LHCN-M2 (cell line): Measurements from ENCODE around the gene LINGO3. TPM values are rescaled to one million over a fixed set of nuclear protein-coding genes. Genes with fewer than 3 reads are reported as not detected.
"Not testable (repeated sequence)": the region's sequence is repeated elsewhere in the genome, so short reads cannot be mapped to it uniquely, and the experiment has no call there.

Experiments used
- DNase-seq: peaks from one replicate; pipeline ENCODE4 v3.0.0-alpha.2; 2012; ENCODE audit warnings: low read depth
- polyA plus RNA-seq: library from polyadenylated mRNA; unstranded; fragments of >200 nt; gene quantifications from one replicate; pipeline ENCODE4 v1.2.1, GENCODE V29; 2012; ENCODE audit warnings: missing spikeins
- total RNA-seq: library from RNA; depleted of rRNA; stranded (reverse); fragments of >200 nt; gene quantifications from 2 replicates; pipeline ENCODE4 v1.2.3, GENCODE V29; 2014; rRNA removed

LINGO3 gene, protein sequence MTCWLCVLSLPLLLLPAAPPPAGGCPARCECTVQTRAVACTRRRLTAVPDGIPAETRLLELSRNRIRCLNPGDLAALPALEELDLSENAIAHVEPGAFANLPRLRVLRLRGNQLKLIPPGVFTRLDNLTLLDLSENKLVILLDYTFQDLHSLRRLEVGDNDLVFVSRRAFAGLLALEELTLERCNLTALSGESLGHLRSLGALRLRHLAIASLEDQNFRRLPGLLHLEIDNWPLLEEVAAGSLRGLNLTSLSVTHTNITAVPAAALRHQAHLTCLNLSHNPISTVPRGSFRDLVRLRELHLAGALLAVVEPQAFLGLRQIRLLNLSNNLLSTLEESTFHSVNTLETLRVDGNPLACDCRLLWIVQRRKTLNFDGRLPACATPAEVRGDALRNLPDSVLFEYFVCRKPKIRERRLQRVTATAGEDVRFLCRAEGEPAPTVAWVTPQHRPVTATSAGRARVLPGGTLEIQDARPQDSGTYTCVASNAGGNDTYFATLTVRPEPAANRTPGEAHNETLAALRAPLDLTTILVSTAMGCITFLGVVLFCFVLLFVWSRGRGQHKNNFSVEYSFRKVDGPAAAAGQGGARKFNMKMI
- not detected in 2 replicates for total RNA-seq
- not detected for polyA plus RNA-seq

DNA sequence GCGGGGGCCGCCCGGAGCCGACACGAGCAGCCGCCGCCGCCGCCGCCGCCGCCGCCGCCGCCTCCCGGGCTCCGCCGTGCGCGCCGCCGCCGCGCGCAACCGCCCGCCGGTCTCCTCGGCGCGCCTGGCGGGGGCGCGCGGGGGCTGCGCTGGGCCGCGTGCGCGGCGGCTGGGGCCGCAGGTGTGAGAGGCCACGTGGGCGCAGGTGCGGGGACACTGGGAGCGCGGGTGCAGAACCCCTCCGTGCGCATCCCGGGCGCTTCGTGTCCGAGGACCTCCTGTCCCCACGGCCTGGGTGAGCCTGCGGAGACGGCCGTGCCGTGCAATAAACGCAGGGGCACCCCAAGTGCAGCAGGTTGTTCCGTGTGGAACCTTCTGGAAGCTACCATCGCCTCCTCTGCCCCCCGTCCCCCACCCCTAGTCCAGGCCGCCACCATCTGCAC is at the start of gene LINGO3:
Gene LINGO3, minus strand, starts transcription at position 41 of the 443 bp plus-strand sequence. CDS start 16,378 bp downstream, outside the sequence.
- no peak for DNase-seq

DNA sequence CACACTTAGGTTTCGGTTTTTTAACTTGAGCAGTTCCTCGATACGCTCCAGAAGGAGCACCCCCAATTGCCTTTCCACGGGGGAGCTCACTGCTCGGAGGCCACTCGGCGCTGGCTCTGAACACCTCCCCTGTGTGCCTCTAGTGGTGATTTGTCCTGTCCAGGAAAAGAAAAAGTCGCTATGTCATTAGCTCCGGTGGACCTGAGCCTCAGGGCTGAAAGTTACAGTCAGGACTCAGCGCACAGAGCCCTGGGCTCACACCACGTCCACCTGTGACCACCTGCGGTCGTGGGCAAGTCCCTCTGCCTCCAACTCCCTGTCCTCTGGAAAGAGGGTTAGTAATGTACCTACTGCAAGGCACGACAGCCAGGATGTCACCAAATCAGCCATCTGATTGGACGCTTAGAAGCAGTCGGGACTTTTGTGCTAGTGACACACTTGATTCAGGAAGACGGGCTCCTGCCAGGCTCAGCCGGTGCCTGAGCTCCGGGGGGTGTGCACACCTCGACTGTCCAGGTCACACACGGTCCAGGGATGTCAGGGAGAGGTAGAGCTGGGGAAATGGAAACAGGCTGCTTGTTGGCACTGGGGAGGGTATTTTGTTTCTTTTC is 48.2 kb upstream of the LINGO3 start:
- DNase-seq: no peak

DNA sequence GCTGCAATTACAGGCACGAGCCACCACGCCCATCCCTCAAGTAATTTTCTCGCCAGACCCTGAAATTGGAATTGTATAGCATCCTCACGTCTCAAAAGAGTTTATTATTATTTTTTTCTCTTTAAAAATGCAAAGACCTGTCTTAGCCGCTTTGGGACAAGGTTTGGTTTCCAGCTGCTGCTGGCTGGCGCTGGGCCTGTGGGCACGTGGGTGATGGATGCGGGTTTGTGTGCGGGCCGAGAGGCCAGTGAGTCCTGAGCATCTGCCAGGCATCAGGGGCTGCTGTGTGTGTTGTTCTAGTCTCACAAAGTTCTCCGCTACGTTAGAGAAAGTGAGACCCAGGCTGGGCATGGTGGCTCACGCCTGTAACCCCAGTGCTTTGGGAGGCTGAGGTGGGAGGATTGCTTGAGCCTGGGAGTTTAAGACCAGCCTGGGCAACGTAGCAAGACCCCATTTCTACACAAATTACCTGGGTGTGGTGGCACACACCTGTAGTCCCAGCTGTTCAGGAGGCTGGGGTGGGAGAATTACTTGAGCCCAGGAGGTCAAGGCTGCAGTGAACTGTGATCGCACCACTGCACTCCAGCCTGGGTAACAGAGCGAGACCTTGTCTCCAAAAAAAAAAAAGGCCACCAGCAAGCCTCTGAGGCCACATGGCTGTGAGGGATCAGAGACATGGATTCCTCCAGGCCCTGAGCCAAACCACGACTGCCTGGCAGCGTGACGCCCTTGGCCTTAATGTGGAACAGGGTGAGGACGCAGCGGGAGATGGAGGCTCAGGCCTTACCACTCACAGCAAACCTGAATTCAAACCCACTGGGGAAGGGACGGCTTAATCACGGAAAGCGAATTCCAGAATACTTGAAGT is 47.4 kb upstream of the LINGO3 start:
- DNase-seq: no peak

DNA sequence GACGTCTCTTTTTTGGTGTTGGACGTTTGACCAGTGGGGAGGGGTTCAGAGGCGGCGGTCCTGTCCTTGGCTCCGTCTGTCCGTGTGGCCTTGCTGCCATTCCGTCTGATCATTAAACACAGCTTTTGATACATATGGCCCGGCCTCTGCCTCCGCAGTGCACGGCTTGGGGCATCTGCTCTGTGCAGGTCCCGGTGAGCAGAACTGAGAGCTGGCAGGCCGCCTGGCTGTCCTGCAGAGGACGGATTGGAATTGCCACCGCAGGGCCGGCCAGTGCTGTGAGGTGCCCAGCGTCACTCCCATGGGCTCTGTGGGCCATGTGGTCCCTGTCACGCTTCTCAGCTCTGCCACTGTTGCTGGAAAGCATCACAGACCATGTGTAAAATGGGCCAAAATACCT is 46.7 kb upstream of the LINGO3 start:
- no peak for DNase-seq

DNA sequence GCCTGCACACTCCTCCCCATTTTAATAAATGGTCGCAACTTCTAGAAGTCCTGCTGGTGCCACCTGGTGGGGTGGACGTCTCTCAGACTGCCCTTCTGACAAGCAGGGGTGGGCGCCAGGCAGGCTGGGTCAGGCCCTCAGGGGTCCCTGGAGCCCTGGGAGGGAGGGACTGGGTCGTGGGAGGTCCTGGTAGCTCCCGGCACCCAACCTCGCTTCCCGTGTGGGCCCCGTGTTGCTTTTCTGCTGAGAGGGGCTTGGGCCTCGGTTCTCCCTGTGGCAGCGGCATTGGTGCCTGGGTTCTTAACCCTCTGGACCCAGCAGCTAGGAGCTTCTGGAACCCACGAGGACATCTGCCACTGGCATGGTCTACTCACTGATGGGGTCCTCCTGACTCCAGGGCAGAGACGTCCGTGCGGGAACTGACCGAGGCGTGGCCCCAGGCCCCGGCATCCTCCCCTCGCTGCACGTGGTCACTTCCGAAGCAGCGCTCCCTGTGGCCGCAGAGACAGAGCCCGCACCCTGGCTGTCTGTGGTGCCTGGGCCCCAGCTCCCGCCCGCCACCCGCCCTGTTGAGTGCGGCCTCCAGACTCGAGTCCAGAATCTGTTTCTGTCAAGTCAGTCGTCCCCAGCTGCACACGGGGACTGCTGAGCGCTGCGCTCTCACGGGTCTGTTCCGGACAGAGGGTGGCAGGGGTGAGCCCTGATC is 46.1 kb upstream of the LINGO3 start:
- no peak for DNase-seq

DNA sequence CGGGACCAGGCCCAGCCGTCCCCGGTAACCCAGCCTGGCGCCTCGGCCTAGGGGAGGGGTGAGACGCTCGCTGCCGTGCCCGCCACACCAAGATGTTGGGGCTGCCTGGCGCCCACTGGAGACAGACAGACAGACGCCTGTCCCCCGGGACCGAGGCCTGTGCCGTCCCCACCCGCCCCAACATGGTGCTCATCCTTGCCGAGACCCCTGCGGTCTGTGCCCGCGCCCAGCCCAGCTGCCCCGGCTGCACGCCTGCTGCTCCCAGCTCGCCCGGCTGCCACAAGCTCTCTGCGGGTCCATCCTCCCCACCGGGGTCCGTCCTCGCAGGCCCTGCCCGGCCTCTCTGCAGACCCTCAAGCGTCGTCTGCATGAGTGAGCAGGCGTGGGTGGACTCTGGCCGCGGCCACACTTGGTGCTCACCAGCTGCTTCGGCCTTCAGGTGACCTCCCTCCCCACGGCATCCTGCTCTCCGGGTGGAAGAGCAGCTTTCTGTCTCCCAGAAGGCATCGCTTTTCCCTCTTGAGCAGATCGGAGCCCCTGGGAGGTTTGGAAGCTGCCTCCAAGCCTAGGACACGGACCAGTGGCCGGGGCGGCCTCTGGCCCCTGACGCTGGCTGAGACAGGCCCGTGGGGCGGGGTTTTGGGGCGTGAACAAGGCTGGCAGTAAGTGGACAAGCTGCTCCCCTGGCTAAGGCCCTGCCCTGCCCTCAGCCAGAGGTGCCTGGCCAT is 45.4 kb upstream of the LINGO3 start:
- DNase-seq: no peak

DNA sequence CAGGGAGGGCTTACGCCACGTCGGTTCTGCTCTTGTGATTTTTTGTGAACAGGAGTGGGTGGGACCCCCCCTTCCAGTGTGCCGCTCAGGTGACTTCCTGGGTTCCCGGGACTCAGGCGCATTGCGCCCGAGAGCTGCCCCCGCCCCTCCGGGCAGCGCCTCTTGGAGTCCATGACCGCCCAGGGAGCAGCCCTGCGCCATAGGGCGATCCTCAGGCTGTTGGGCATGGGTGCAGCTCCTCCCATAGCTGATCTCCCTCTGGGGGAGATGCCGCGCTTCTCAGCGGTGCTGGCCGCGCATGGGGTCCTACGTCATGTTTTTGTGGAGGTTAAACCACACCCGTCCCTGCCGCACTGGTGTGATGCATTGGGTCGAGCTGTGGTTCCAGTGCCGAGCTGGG is 44.2 kb upstream of the LINGO3 start:
- no peak for DNase-seq

DNA sequence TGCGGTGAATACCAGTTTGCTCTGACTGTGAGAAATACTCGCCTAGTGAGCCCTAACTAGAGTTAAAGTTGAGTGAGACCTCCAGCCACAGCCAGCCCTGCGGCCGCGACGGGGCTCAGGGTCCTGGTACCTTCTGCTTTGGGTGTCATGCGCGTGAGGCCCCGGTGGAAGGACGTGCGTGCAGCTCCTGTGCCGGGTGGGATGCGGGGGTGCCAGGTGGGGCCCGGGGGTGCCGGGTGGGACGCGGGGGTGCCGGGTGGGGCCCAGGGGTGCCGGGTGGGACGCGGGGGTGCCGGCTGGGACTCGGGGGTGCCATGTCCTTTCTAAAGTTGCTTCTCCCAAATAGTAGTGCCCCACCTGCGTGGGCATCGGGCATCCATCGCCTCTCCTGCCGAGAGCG is 43.6 kb upstream of the LINGO3 start:
- DNase-seq: no peak

DNA sequence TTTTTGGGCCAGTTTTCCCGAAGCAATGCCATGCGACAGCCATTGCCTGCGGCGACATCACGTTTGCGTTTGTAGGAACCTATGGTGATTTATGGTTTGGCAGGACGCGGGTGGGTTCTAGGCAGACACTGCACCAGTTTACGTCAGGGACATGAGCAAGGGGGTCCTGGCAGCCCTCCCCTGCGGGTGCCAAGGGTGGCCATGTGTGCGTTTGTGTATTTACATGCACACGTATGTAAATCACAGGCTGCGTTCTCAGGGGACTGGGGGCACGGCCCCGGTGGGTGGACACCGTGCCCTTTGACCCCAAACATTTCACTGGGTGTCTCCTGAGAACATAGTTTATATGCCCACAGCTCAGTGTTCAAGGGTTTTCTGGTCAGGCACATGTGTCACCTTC is 42.7 kb upstream of the LINGO3 start:
- DNase-seq: no peak

DNA sequence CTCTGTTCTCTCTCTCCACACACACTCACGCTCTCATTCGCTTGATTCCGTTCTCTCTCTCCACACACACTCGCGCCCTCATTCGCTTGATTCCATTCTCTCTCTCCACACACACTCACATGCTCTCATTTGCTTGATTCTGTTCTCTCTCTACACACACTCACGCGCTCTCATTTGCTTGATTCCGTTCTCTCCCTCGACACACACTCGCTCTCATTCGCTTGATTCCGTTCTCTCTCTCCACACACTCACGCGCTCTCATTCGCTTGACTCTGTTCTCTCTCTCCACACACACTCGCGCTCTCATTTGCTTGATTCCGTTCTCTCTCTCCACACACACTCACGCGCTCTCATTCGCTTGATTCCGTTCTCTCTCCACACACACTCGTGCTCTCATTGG is 41.9 kb upstream of the LINGO3 start:
- DNase-seq: not testable (repeated sequence)

DNA sequence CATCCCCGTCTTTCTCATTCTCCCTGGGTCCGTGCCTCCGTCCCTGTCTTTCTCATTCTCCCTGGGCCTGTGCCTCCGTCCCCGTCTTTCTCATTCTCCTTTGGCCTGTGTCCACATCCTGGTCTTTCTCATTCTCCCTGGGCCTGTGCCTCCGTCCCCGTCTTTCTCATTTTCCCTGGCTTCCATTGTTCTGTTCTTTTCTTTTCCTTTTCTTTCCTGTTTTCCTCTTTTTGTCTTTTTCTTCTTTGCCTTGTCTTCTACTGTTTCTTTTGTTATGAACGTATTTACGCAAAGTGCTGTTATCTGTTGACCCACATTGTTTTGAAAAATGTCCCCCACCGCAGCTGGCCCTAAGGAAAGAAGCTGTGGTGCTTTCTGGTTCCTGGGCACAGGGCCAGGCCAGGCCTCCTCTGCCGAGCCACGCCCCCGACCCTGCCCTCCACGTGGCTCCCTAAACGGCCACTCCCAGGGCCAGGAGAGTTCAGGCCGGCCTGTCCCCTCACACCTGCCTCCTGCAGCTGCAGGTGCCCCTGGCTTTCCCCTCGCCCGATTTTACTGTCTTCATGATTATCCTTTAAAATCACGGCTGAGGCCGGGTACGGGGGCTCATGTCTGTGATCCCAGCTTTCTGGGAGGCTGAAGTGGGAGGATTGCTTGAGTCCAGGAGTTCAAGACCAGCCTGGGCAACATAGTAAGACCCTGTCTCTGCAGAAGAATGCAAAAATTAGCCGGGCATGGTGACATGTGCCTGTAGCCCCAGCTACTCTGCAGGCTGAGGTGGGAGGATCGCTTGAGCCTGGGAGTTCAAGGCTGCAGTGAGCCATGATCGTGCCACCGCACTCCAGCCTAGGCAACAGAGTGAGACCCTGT is 38.1 kb upstream of the LINGO3 start:
- no peak for DNase-seq

DNA sequence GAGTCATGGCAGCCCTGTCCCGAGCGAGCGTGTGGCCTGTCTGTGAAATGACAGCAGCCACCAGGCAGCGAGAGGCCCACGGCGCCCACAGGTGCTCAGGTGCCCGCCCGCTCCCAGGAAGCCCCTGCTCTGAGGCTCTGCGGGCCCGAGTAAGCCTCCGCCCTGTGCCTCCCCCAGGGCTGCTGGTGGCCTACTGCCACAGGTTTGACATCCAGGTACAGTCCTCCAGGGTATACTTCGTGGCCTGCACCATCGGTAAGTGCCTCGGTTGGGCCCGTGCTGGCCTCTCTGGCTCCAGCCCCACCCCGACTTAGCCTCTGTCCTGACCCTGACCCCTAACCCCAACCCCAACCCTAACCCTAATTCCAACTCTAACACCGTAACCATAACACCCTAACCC is 37.1 kb upstream of the LINGO3 start:
- no peak for DNase-seq

DNA sequence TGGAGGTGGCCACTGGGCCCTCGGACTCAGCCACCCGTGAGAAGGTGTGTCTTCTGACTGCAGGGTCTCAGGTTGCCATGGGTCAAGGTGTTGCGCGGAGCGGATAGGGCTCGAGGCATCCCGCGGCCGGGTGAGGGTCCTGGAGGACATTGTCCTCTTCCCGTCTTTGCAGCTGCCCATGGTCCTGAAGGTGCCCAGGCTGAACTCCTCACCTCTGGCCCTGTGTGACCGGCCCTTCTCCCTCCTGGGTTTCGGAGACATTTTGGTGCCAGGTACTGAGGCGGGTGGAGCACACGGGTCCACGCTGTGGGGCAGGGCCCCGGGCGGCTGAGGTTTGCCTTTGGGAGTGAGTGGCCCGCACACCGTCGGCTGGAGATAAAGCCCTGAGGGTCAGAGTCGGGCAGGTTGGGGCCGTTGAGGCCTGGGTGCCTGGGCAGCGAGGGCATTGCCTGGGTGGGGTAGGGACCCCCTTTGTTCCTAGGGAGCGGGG is 36.5 kb upstream of the LINGO3 start:
- no peak for DNase-seq

DNA sequence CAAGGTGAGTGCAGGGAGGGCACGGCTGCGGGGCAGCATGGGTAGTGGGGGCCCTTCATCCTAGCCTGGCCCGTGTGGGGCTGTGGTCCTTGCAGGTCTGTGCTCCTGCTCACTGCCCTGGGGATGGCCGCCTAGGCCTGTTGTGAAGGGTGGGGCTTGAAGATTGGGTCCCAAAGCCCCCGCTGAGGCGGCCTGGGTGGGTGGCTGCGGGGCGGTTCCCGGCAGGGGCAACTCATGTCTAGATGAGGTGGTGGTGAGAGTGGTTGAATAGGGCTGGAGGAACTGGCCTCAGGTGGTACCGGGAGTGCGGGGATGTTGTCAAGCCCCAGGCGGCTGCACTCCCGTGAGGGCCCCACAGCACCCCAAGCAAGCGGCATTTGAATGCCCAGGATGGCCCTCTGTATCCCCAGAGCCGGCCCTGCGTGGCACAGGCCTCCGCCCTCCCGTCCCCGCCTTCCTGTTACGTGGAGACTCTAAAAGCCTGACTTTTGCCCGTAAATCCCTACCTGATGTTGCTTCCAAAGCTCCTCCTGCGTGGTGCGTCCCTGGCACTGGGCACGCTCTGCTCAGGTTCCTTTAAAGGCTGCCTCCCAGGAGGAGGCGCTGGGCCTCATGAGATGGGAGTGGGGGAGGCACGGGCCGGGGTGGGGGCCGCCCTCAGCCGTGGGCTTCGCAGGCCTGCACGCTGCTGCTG is 35.5 kb upstream of the LINGO3 start:
- DNase-seq: no peak

DNA sequence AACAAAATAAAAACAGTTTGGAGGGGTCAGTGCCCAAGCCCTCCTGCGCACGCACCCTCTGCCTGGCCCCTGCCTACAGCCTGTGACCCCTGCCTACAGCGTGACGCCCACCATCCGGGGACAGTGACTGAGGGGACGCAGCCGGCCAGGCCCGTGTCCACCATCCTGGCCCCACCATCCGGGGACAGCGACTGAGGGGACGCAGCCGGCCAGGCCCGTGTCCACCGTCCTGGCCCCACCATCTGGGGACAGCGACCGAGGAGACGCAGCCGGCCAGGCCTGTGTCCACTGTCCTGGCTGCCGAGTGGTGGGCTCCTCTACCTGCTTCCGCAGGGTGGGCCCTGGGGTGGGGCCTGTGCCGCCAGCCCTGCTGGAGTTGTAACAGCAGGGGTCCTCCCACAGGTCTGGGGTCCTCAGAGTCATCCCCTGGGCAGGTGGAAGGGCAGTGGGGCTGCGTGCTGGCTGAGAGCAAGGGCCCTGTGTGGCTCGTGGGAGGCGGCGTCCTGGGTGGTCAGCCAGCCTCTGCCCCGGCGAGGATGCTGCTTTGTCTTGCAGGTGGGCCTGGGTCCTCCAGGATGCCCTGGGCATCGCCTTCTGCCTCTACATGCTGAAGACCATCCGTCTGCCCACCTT is 34.8 kb upstream of the LINGO3 start:
- DNase-seq: no peak

DNA sequence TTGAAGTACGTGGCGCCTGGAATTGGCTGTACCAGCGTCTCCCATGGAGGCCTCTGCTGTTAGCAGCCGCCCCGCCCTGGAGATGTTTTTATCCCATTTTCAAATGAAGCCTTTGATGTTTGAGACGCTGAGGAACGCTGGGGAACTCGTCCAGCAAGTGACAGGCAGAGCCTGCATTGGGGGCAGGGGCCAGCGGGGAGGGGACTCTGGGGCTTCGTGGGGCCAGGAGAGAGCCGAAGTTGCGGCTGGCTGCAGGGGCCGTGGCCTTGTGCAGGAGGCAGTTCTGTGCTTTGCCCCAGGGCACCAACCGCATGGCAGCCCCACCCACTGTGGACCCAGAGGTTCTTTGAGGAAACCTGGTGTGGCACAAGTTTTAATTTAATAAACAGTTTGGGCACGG is 34.0 kb upstream of the LINGO3 start:
- DNase-seq: no peak

DNA sequence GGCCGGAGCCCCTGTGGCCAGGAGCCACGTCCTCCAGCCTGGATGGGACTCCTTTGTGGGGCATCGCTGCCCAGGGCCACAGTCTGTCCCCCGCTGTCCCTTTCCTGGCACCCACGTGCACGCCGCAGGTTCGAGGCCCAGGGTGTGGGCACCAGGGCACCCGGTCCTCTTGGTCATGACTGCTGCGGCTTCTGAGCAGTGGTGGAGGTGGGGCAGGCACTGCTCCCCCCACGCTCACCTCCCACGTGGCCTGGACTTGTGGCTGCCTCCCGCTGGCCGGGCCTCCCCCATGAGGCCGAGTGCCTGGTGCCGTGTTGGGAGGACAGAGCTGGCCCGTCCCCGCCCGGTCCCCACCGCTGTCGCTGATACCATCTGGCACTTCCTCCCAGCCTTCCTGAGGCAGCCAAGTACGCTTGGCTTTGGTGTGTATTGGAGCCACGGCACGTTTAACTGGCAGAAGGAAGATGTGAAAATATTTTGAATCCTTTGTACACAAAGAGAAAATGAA is 33.3 kb upstream of the LINGO3 start:
- no peak for DNase-seq
